Type B pancreatic cell (in vitro differentiated cells): ENCODE measurements around the gene NELFCD. TPM values are rescaled to one million over a fixed set of nuclear protein-coding genes. Genes with fewer than 3 reads are reported as not detected.
"Not testable (repeated sequence)": the region's sequence is repeated elsewhere in the genome, so short reads cannot be mapped to it uniquely, and the experiment has no call there.

Experiments
- DNase-seq: peaks from one replicate; pipeline ENCODE4 v3.0.0; 2021; ENCODE audit warnings: mixed read lengths; ENCODE audit not compliant: unreplicated experiment; ENCODE audit errors: extremely low spot score
- H3K27ac Mint-ChIP-seq: 2 replicates; pipeline ENCODE4 v1.8.0; 2021; ENCODE audit warnings: mild to moderate bottlenecking, mixed read lengths
- H3K27me3 Mint-ChIP-seq: 2 replicates; pipeline ENCODE4 v1.8.0; 2021; ENCODE audit warnings: mixed read lengths
- H3K36me3 Mint-ChIP-seq: 2 replicates; pipeline ENCODE4 v1.8.0; 2021; ENCODE audit warnings: mixed read lengths
- H3K4me1 Mint-ChIP-seq: one replicate; pipeline ENCODE4 v1.8.0; 2021; ENCODE audit warnings: mixed read lengths; ENCODE audit not compliant: unreplicated experiment
- H3K4me3 Mint-ChIP-seq: 2 replicates; pipeline ENCODE4 v1.8.0; 2021; ENCODE audit warnings: mild to moderate bottlenecking, mixed read lengths
- H3K9me3 Mint-ChIP-seq: 2 replicates; pipeline ENCODE4 v1.8.0; 2021; ENCODE audit warnings: mixed read lengths
- CTCF ChIP-seq: fragments of 200-600 bp; sonication (generic); conservative IDR thresholded peaks from 2 replicates; pipeline ENCODE4 v1.5.0; 2021; ENCODE audit warnings: antibody characterized with exemption, mild to moderate bottlenecking
- total RNA-seq: library from RNA; stranded (reverse); gene quantifications from 2 replicates; pipeline ENCODE4 v1.2.1, GENCODE V29; 2021; ENCODE audit warnings: low replicate concordance

NELFCD gene
- total RNA-seq, 1 donor from 2014 or later, result 110 TPM

- H3K4me3 Mint-ChIP-seq, result no peak overlapping the region
- no peak overlapping the region for H3K27ac Mint-ChIP-seq
- H3K9me3 Mint-ChIP-seq, result peaks cover 3% of the 10 kb centered on the region
- no peak for TF ChIP-seq CTCF
- no peaks in the 10 kb centered on the region for H3K27me3 Mint-ChIP-seq
- no peaks in the 10 kb centered on the region for H3K4me1 Mint-ChIP-seq
- H3K36me3 Mint-ChIP-seq, result no peaks in the 10 kb centered on the region
- DNase-seq, result no peak
Measured at GRCh38 chr20:58953050-58953449, 28.0 kb upstream of the NELFCD start.

DNA sequence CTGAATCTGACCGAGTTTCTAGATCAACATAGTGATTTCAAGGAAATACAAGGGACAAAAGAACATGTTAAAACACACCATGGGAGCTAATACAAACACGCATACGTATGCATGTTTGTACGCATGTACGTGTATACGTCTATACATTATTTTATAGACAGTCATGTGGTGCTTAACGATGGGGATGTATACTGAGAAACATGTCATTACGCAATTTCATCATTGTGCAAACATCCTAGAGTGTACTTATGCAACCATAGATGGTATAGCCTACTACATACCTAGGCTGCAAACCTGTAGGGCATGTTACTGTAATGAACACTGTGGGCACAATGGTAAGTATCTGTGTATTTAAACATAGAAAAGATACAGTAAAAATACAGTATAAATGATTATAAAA, 25.0 kb upstream of the NELFCD start:
- no peak for TF ChIP-seq CTCF
- Mint-ChIP-seq H3K9me3 (peaks cover 3% of the 10 kb centered on the region), H3K4me3 (no peak overlapping the region), H3K36me3 (no peaks in the 10 kb centered on the region), H3K27ac (no peak overlapping the region), H3K4me1 (no peaks in the 10 kb centered on the region), H3K27me3 (no peaks in the 10 kb centered on the region)
- no peak for DNase-seq

DNA sequence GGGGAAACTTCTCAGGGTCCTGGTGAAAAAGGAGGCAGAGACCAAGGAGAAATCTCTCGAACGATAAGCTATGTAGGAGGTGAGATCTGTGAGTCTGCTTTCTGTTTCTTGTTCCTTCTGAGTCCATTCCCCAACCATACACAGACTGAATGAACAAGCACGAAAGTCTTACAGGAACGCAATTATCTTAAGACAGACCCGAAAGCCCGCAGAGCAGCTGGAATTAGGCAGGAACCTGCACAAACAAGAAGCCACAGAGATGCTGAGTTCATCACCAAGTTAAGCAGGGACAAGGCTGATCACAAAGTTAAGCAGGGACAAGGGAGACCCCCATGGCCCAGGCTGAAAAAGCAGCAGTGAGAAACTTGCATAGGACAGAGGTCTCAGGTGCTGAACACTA, 21.4 kb upstream of the NELFCD start:
- Mint-ChIP-seq H3K9me3 (no peaks in the 10 kb centered on the region), H3K27me3 (no peaks in the 10 kb centered on the region), H3K4me1 (no peaks in the 10 kb centered on the region), H3K36me3 (no peaks in the 10 kb centered on the region), H3K4me3 (no peak overlapping the region), H3K27ac (no peak overlapping the region)
- DNase-seq, result no peak
- no peak for TF ChIP-seq CTCF

GRCh38 chr20:58963060-58963584, 17.9 kb upstream of the NELFCD start:
- Mint-ChIP-seq H3K27me3 (no peaks in the 10 kb centered on the region), H3K27ac (no peak overlapping the region), H3K4me3 (no peak overlapping the region), H3K9me3 (no peaks in the 10 kb centered on the region), H3K4me1 (no peaks in the 10 kb centered on the region), H3K36me3 (no peaks in the 10 kb centered on the region)
- TF ChIP-seq CTCF, result no peak
- DNase-seq, result no peak

GRCh38 chr20:58963922-58964321, 17.1 kb upstream of the NELFCD start:
- not testable (repeated sequence) for DNase-seq, H3K27me3 Mint-ChIP-seq, H3K36me3 Mint-ChIP-seq, H3K4me3 Mint-ChIP-seq, H3K9me3 Mint-ChIP-seq, H3K4me1 Mint-ChIP-seq, H3K27ac Mint-ChIP-seq

GRCh38 chr20:58965270-58966064, 15.6 kb upstream of the NELFCD start:
- no peak overlapping the region for H3K4me3 Mint-ChIP-seq
- no peak for DNase-seq
- no peak overlapping the region for H3K27ac Mint-ChIP-seq
- H3K27me3 Mint-ChIP-seq, result peaks cover 3% of the 10 kb centered on the region
- no peak for TF ChIP-seq CTCF
- no peaks in the 10 kb centered on the region for H3K4me1 Mint-ChIP-seq
- H3K9me3 Mint-ChIP-seq, result no peaks in the 10 kb centered on the region
- no peaks in the 10 kb centered on the region for H3K36me3 Mint-ChIP-seq
